ENCODE measurements around the gene CCDC181. TPM values are rescaled to one million over a fixed set of nuclear protein-coding genes. Genes with fewer than 3 reads are reported as not detected.

Gene CCDC181
- total and polyA plus RNA-seq, 2 experiments from 2014 or later: 5.9 to 6.5 TPM

- peak in 1 of 2 donors; percentile 34 for DNase-seq (ENCODE audit: low read depth in 1 of 2, low spot score in 1 of 2)
- Histone ChIP-seq H3K9me3 (ENCODE audit: low read depth) (no peaks in the 10 kb centered on the region), H3K4me3 (peak overlapping the region; percentile 54), H3K27ac (peak overlapping the region; percentile 68), H3K36me3 (peaks cover 10% of the 10 kb centered on the region), H3K4me1 (ENCODE audit: low read depth) (peaks cover 10% of the 10 kb centered on the region), H3K27me3 (no peaks in the 10 kb centered on the region)
- no peak for TF ChIP-seq CTCF (IDR thresholded peaks at IDR 0.05; ENCODE audit: low read depth, low read length)
Measured at GRCh38 chr1:169368406-169368769, 58.9 kb downstream of the CCDC181 start.

GRCh38 chr1:169367686-169368405, 59.4 kb downstream of the CCDC181 start, which contains the start of the genes BLZF1 and NME7:
Gene BLZF1 (plus strand): TSS chr1:169368195. CDS start chr1:169369523, 1,328 bp downstream.
Gene NME7 (minus strand): TSS chr1:169367797. CDS start chr1:169367710, 87 bp downstream.
- Histone ChIP-seq H3K9me3 (ENCODE audit: low read depth) (no peaks in the 10 kb centered on the region), H3K27me3 (no peaks in the 10 kb centered on the region), H3K4me1 (ENCODE audit: low read depth) (peaks cover 10% of the 10 kb centered on the region), H3K36me3 (peaks cover 8% of the 10 kb centered on the region), H3K4me3 (peak within 1 kb of the TSS; percentile 54), H3K27ac (peak within 1 kb of the TSS; percentile 68)
- TF ChIP-seq CTCF (IDR thresholded peaks at IDR 0.05; ENCODE audit: low read depth, low read length): no peak
- DNase-seq (ENCODE audit: low read depth in 1 of 2, low spot score in 1 of 2): peak; percentile 97 to 98

GRCh38 chr1:169367096-169367685, 60.1 kb downstream of the CCDC181 start:
- Histone ChIP-seq H3K36me3 (peaks cover 8% of the 10 kb centered on the region), H3K27ac (no peak overlapping the region), H3K9me3 (ENCODE audit: low read depth) (no peaks in the 10 kb centered on the region), H3K27me3 (no peaks in the 10 kb centered on the region), H3K4me1 (ENCODE audit: low read depth) (peaks cover 10% of the 10 kb centered on the region), H3K4me3 (peak overlapping the region; percentile 54)
- TF ChIP-seq CTCF (IDR thresholded peaks at IDR 0.05; ENCODE audit: low read depth, low read length): no peak
- DNase-seq (ENCODE audit: low read depth in 1 of 2, low spot score in 1 of 2): no peak

GRCh38 chr1:169364948-169365347, 62.3 kb downstream of the CCDC181 start:
- Histone ChIP-seq H3K27ac (no peak overlapping the region), H3K4me3 (no peak overlapping the region), H3K4me1 (ENCODE audit: low read depth) (peaks cover 10% of the 10 kb centered on the region), H3K9me3 (ENCODE audit: low read depth) (no peaks in the 10 kb centered on the region), H3K27me3 (no peaks in the 10 kb centered on the region), H3K36me3 (no peaks in the 10 kb centered on the region)
- DNase-seq (ENCODE audit: low read depth in 1 of 2, low spot score in 1 of 2): no peak
- no peak for TF ChIP-seq CTCF (IDR thresholded peaks at IDR 0.05; ENCODE audit: low read depth, low read length)

- no peak overlapping the region for H3K27ac ChIP-seq
Measured at GRCh38 chr1:169363046-169363730, 64.1 kb downstream of the CCDC181 start.

More at GRCh38 chr1:169363046-169363730, 64.1 kb downstream of the CCDC181 start:
- Histone ChIP-seq H3K9me3 (ENCODE audit: low read depth) (no peaks in the 10 kb centered on the region), H3K36me3 (no peaks in the 10 kb centered on the region), H3K27me3 (no peaks in the 10 kb centered on the region), H3K4me1 (ENCODE audit: low read depth) (peaks cover 4% of the 10 kb centered on the region), H3K4me3 (no peak overlapping the region)
- peak in 1 of 2 donors; percentile 90 for DNase-seq (ENCODE audit: low read depth in 1 of 2, low spot score in 1 of 2)
- TF ChIP-seq CTCF (IDR thresholded peaks at IDR 0.05; ENCODE audit: low read depth, low read length): no peak

Data from cardiac muscle cell (in vitro differentiated cells and primary cell).